Measurements from ENCODE around the gene ZNF670.

ZNF670 gene

GRCh38 chr1:247105966-247106365, 27.4 kb upstream of the ZNF670 start:
- no peak for TF ChIP-seq LEF1 (IDR thresholded peaks at IDR 0.05; ENCODE audit: borderline replicate concordance)
- TF ChIP-seq TARDBP (IDR thresholded peaks at IDR 0.05) = no peak
- TF ChIP-seq FOXA1 (IDR thresholded peaks at IDR 0.05) = no peak
- no peak for TF ChIP-seq ELF4 (IDR thresholded peaks at IDR 0.05)
- no peak for TF ChIP-seq SUZ12 (IDR thresholded peaks at IDR 0.05)
- no peak for TF ChIP-seq FOXM1 (IDR thresholded peaks at IDR 0.05; ENCODE audit: borderline replicate concordance)
- TF ChIP-seq BHLHE40 (IDR thresholded peaks at IDR 0.05; ENCODE audit: borderline replicate concordance) = no peak
- TF ChIP-seq ARNT (IDR thresholded peaks at IDR 0.05) = no peak
- no peak for TF ChIP-seq ZNF384 (IDR thresholded peaks at IDR 0.05)
- TF ChIP-seq FOXK2 (IDR thresholded peaks at IDR 0.05) = no peak
- TF ChIP-seq L3MBTL2 (conservative IDR thresholded peaks at IDR 0.05) = no peak
- no peak for TF ChIP-seq PKNOX1 (IDR thresholded peaks at IDR 0.05)
- no peak for DNase-seq (ENCODE audit: extremely low spot score)
- ChIA-PET POLR2A (no interaction called here), CTCF (no interaction called here)

- ChIA-PET CTCF (no interaction called here), POLR2A (no interaction called here)
- TF ChIP-seq FOXA1 (IDR thresholded peaks at IDR 0.05) = no peak
- TF ChIP-seq TARDBP (IDR thresholded peaks at IDR 0.05) = no peak
- TF ChIP-seq CTBP1 (IDR thresholded peaks at IDR 0.05; ENCODE audit: borderline replicate concordance) = no peak
- TF ChIP-seq ZNF384 (IDR thresholded peaks at IDR 0.05) = no peak
- no peak for TF ChIP-seq SP1 (IDR thresholded peaks at IDR 0.05)
- no peak for TF ChIP-seq BHLHE40 (IDR thresholded peaks at IDR 0.05; ENCODE audit: borderline replicate concordance)
- TF ChIP-seq LEF1 (IDR thresholded peaks at IDR 0.05; ENCODE audit: borderline replicate concordance) = no peak
- no peak for TF ChIP-seq ELF4 (IDR thresholded peaks at IDR 0.05)
- TF ChIP-seq FOXM1 (IDR thresholded peaks at IDR 0.05; ENCODE audit: borderline replicate concordance) = no peak
- no peak for TF ChIP-seq FOXK2 (IDR thresholded peaks at IDR 0.05)
- no peak for DNase-seq (ENCODE audit: extremely low spot score)
Measured at GRCh38 chr1:247104965-247105364, 26.4 kb upstream of the ZNF670 start.

GRCh38 chr1:247103859-247104591, 25.4 kb upstream of the ZNF670 start, which contains the start of gene ZNF669:
Gene ZNF669 (minus strand): TSS chr1:247104356. CDS start chr1:247104199, 157 bp downstream.
- peak; percentile 26; the same call in 1 of the 2 replicates for TF ChIP-seq L3MBTL2 (conservative IDR thresholded peaks at IDR 0.05)
- TF ChIP-seq PKNOX1 (IDR thresholded peaks at IDR 0.05) = peak; percentile 98
- no peak for TF ChIP-seq SP1 (IDR thresholded peaks at IDR 0.05)
- TF ChIP-seq BHLHE40 (IDR thresholded peaks at IDR 0.05; ENCODE audit: borderline replicate concordance) = peak; percentile 61
- TF ChIP-seq ELF4 (IDR thresholded peaks at IDR 0.05) = peak; percentile 44; the same call in 1 of the 2 replicates
- TF ChIP-seq SUZ12 (IDR thresholded peaks at IDR 0.05) = no peak
- POLR2A ChIA-PET = interaction anchor here (0.6 kb wide), 1 partner anchor 25 kb away, joined by 3 read pairs; the partner anchor contains the start of gene ZNF670
- CTCF ChIA-PET = no interaction called here
- peak; percentile 87 for DNase-seq (ENCODE audit: extremely low spot score)

GRCh38 chr1:247102381-247102780, 23.8 kb upstream of the ZNF670 start:
- CTCF ChIA-PET = no interaction called here
- TF ChIP-seq CTBP1 (IDR thresholded peaks at IDR 0.05; ENCODE audit: borderline replicate concordance) (no peak), FOXA1 (IDR thresholded peaks at IDR 0.05) (no peak), NFRKB (IDR thresholded peaks at IDR 0.05) (no peak), LEF1 (IDR thresholded peaks at IDR 0.05; ENCODE audit: borderline replicate concordance) (no peak), ELF4 (IDR thresholded peaks at IDR 0.05) (no peak), BHLHE40 (IDR thresholded peaks at IDR 0.05; ENCODE audit: borderline replicate concordance) (no peak), SP1 (IDR thresholded peaks at IDR 0.05) (no peak), FOXM1 (IDR thresholded peaks at IDR 0.05; ENCODE audit: borderline replicate concordance) (no peak), SUZ12 (IDR thresholded peaks at IDR 0.05) (no peak), HDGF (IDR thresholded peaks at IDR 0.05; ENCODE audit: borderline replicate concordance) (no peak), ZNF384 (IDR thresholded peaks at IDR 0.05) (no peak), L3MBTL2 (conservative IDR thresholded peaks at IDR 0.05) (no peak), PKNOX1 (IDR thresholded peaks at IDR 0.05) (no peak), FOXK2 (IDR thresholded peaks at IDR 0.05) (no peak), ARNT (IDR thresholded peaks at IDR 0.05) (no peak), TARDBP (IDR thresholded peaks at IDR 0.05) (no peak)

GRCh38 chr1:247100676-247101279, 22.2 kb upstream of the ZNF670 start:
- POLR2A ChIA-PET = no interaction called here
- TF ChIP-seq ARNT (IDR thresholded peaks at IDR 0.05) (no peak), PKNOX1 (IDR thresholded peaks at IDR 0.05) (no peak), CTBP1 (IDR thresholded peaks at IDR 0.05; ENCODE audit: borderline replicate concordance) (no peak), TARDBP (IDR thresholded peaks at IDR 0.05) (no peak), HDGF (IDR thresholded peaks at IDR 0.05; ENCODE audit: borderline replicate concordance) (no peak), FOXK2 (IDR thresholded peaks at IDR 0.05) (no peak), NFRKB (IDR thresholded peaks at IDR 0.05) (no peak), ELF4 (IDR thresholded peaks at IDR 0.05) (no peak), SUZ12 (IDR thresholded peaks at IDR 0.05) (no peak), BHLHE40 (IDR thresholded peaks at IDR 0.05; ENCODE audit: borderline replicate concordance) (no peak), SP1 (IDR thresholded peaks at IDR 0.05) (no peak), LEF1 (IDR thresholded peaks at IDR 0.05; ENCODE audit: borderline replicate concordance) (no peak), ZNF384 (IDR thresholded peaks at IDR 0.05) (no peak), FOXM1 (IDR thresholded peaks at IDR 0.05; ENCODE audit: borderline replicate concordance) (no peak)
- CTCF ChIA-PET = no interaction called here
- DNase-seq (ENCODE audit: extremely low spot score) = no peak

More at GRCh38 chr1:247102381-247102780, 23.8 kb upstream of the ZNF670 start:
- no peak for DNase-seq (ENCODE audit: extremely low spot score)
- POLR2A ChIA-PET = no interaction called here
